Spleen (tissue), 7 donors: ENCODE data around the gene NUDT16L1.

Experiments
- POLR2A ChIP-seq, 3 donors: fragments of 450-650 bp; IDR thresholded peaks; one replicate each; pipeline ENCODE4 v1.5.1; 2017; ENCODE audit warnings: antibody characterized with exemption in 3 of 3, mild to moderate bottlenecking in 1 of 3
- POLR2AphosphoS5 ChIP-seq, 3 donors: sonication (generic); formaldehyde crosslinking; IDR thresholded peaks; one replicate each; pipeline ENCODE4 v1.5.1; 2017; ENCODE audit warnings: antibody characterized with exemption in 3 of 3
- TF ChIP-seq, protein P1 (sequence below), 11 experiments: fragments of 200-600 bp in 7 of 11; fragments of 450-650 bp in 4 of 11; sonication (generic) in 4 of 11; IDR thresholded peaks in 8 of 11; conservative IDR thresholded peaks in 3 of 11; 1 replicate in 7 of 11; 2 replicates in 4 of 11; pipeline versions ENCODE4 v1.4.0 to v1.8.0; 2016 to 2021; ENCODE audit warnings: antibody characterized with exemption in 11 of 11, inconsistent platforms in 4 of 11, mild to moderate bottlenecking in 1 of 11
- donor health status: DM: no; HTN: no; CAD: no; lungs with moderate emphysema.
- donor health status: DM: no; HTN: no; CAD: no.
- donor health status: DM: no; HTN: no; CAD: no.

DNA sequence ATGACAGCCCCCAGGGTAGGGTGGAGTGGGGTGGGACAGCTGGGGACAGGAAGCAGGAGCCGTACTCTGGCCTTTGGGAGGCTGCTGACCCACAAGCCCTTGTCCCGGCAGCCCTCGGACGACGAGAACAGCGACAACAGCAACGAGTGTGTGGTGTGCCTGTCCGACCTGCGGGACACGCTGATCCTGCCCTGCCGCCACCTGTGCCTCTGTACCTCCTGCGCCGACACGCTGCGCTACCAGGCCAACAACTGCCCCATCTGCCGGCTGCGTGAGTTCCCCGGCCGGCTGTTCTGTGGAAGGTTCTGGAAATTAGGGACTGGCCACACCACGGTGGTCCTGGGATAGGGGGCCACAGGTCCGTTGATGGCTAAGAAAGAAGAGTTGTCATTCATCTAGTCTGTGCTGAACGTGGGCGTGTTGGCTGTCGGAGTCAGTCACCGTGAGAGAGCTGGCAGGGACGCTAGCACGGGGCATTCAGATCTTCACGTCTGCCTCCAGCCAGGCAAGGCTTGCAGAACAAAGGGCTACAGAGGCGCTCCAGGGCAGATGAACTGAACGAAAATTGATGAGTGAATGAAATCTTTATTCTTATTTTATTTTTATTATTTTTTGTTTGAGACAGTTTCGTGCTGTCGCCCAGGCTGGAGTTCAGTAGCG lies 19.8 kb upstream of the NUDT16L1 start:
- TF ChIP-seq POLR2A (IDR thresholded peaks at IDR 0.05), result no peak
- TF ChIP-seq, protein P1, sequence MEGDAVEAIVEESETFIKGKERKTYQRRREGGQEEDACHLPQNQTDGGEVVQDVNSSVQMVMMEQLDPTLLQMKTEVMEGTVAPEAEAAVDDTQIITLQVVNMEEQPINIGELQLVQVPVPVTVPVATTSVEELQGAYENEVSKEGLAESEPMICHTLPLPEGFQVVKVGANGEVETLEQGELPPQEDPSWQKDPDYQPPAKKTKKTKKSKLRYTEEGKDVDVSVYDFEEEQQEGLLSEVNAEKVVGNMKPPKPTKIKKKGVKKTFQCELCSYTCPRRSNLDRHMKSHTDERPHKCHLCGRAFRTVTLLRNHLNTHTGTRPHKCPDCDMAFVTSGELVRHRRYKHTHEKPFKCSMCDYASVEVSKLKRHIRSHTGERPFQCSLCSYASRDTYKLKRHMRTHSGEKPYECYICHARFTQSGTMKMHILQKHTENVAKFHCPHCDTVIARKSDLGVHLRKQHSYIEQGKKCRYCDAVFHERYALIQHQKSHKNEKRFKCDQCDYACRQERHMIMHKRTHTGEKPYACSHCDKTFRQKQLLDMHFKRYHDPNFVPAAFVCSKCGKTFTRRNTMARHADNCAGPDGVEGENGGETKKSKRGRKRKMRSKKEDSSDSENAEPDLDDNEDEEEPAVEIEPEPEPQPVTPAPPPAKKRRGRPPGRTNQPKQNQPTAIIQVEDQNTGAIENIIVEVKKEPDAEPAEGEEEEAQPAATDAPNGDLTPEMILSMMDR (IDR thresholded peaks at IDR 0.05 in 8 of 11, conservative IDR thresholded peaks at IDR 0.05 in 3 of 11), result no peak
- peak in 2 of 3 donors; percentile 30 to 59 for TF ChIP-seq POLR2AphosphoS5 (IDR thresholded peaks at IDR 0.05)
